ENCODE measurements around the gene DNMT3A.
A peak's percentile ranks its signal among the peaks of the same experiment; 100 is the strongest.

DNMT3A gene

GRCh38 chr2:25311865-25312575 lies 29.7 kb downstream of the DNMT3A start:
- Mint-ChIP-seq H3K4me1 (peaks cover 77% of the 10 kb centered on the region), H3K27me3 (no peaks in the 10 kb centered on the region), H3K36me3 (peaks cover 2% of the 10 kb centered on the region), H3K9me3 (no peaks in the 10 kb centered on the region), H3K27ac (peak overlapping the region; percentile 55), H3K4me3 (peak overlapping the region; percentile 86)

GRCh38 chr2:25310965-25311864 lies 30.5 kb downstream of the DNMT3A start:
- H3K27ac Mint-ChIP-seq = peak overlapping the region; percentile 80
- H3K9me3 Mint-ChIP-seq = no peaks in the 10 kb centered on the region
- no peaks in the 10 kb centered on the region for H3K27me3 Mint-ChIP-seq
- no peaks in the 10 kb centered on the region for H3K36me3 Mint-ChIP-seq
- peak overlapping the region; percentile 15 for H3K4me3 Mint-ChIP-seq
- peaks cover 77% of the 10 kb centered on the region for H3K4me1 Mint-ChIP-seq

DNA sequence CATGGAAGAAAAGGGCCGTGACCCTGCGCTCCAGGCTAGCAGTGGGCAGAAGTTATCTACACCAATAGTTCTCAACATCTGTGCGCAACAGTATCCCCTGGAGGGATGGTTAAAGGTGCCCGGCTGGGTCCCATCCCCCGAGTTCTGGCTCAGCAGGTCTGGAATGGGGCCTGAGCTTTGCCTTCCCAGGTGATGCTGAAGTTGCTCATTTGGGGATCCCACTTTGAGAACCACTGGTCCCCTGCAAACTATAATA lies 31.1 kb downstream of the DNMT3A start:
- H3K9me3 Mint-ChIP-seq = no peaks in the 10 kb centered on the region
- peaks cover 77% of the 10 kb centered on the region for H3K4me1 Mint-ChIP-seq
- no peaks in the 10 kb centered on the region for H3K36me3 Mint-ChIP-seq
- peak overlapping the region; percentile 80 for H3K27ac Mint-ChIP-seq
- H3K4me3 Mint-ChIP-seq = no peak overlapping the region
- no peaks in the 10 kb centered on the region for H3K27me3 Mint-ChIP-seq

DNA sequence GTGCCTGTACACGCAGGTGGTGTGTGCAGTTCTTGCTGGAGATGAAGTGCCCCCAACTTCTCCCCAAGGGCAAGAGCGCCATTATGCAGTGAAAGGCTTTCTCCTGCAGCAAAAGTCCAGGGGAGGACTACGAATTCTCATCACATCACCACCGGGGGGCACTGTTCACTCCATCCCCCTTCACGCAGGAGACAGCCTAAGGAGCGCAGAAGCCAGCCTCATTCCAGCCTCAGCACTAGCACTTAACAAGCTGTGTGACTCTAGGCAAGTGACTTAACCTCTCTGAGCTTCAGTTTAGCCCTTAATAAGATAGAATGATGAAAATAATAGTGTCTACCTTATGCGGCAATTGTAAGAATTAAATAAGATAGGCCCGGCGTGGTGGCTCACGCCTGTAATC lies 32.3 kb downstream of the DNMT3A start:
- no peaks in the 10 kb centered on the region for H3K36me3 Mint-ChIP-seq
- H3K27me3 Mint-ChIP-seq = no peaks in the 10 kb centered on the region
- no peaks in the 10 kb centered on the region for H3K9me3 Mint-ChIP-seq
- H3K4me1 Mint-ChIP-seq = peaks cover 80% of the 10 kb centered on the region
- no peak overlapping the region for H3K4me3 Mint-ChIP-seq
- H3K27ac Mint-ChIP-seq = peak overlapping the region; percentile 43

DNA sequence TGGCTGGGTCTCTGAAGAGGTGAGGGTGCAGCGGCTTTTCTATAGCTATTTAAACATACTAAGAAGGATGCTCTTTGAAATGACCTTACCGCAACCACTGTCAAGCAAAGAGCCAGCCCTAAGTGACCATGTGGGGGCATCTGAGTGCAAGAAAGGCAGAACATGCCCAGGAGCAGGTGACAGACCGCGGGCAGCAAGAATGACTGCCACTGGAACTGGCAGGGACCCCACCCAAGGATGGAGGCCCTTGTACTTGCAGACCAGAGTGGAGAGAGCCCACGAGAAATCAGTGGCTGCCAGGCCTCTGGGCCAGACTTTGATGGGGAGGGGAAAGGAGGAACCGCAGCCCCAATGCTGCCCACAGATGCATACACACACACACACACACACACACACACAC lies 33.1 kb downstream of the DNMT3A start:
- no peaks in the 10 kb centered on the region for H3K36me3 Mint-ChIP-seq
- no peaks in the 10 kb centered on the region for H3K27me3 Mint-ChIP-seq
- H3K27ac Mint-ChIP-seq = peak overlapping the region; percentile 46
- H3K9me3 Mint-ChIP-seq = no peaks in the 10 kb centered on the region
- H3K4me1 Mint-ChIP-seq = peaks cover 87% of the 10 kb centered on the region
- H3K4me3 Mint-ChIP-seq = no peak overlapping the region

- Mint-ChIP-seq H3K27ac (no peak overlapping the region), H3K27me3 (no peaks in the 10 kb centered on the region), H3K4me3 (no peak overlapping the region), H3K9me3 (no peaks in the 10 kb centered on the region), H3K36me3 (no peaks in the 10 kb centered on the region), H3K4me1 (peaks cover 83% of the 10 kb centered on the region)
Measured at GRCh38 chr2:25307949-25308557, 33.7 kb downstream of the DNMT3A start.

GRCh38 chr2:25306777-25307368 lies 34.9 kb downstream of the DNMT3A start:
- H3K27ac Mint-ChIP-seq = peak overlapping the region; percentile 69
- no peaks in the 10 kb centered on the region for H3K36me3 Mint-ChIP-seq
- H3K4me1 Mint-ChIP-seq = peaks cover 79% of the 10 kb centered on the region
- H3K4me3 Mint-ChIP-seq = no peak overlapping the region
- H3K9me3 Mint-ChIP-seq = no peaks in the 10 kb centered on the region
- no peaks in the 10 kb centered on the region for H3K27me3 Mint-ChIP-seq

DNA sequence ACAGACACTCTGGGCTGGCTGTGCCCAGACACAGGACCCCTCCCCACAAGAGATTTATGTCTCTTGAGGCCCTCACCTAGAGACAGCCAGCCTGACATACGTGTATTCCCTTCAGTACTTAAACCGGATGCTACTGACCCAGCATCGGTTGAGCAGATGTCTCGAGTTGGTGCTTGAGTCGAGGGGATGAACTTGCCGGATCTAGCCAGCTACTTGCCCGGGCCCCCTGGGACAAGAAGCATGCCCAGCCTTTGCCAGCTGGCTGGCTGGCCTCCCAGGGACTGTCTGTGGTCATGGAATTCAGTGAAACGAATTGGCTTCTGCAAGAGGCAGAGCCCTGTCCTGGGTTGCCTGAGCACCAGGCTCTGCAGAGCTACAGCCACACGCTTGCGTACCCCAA lies 36.0 kb downstream of the DNMT3A start:
- H3K27me3 Mint-ChIP-seq = no peaks in the 10 kb centered on the region
- H3K36me3 Mint-ChIP-seq = no peaks in the 10 kb centered on the region
- no peaks in the 10 kb centered on the region for H3K9me3 Mint-ChIP-seq
- H3K4me1 Mint-ChIP-seq = peaks cover 84% of the 10 kb centered on the region
- no peak overlapping the region for H3K4me3 Mint-ChIP-seq
- H3K27ac Mint-ChIP-seq = no peak overlapping the region

DNA sequence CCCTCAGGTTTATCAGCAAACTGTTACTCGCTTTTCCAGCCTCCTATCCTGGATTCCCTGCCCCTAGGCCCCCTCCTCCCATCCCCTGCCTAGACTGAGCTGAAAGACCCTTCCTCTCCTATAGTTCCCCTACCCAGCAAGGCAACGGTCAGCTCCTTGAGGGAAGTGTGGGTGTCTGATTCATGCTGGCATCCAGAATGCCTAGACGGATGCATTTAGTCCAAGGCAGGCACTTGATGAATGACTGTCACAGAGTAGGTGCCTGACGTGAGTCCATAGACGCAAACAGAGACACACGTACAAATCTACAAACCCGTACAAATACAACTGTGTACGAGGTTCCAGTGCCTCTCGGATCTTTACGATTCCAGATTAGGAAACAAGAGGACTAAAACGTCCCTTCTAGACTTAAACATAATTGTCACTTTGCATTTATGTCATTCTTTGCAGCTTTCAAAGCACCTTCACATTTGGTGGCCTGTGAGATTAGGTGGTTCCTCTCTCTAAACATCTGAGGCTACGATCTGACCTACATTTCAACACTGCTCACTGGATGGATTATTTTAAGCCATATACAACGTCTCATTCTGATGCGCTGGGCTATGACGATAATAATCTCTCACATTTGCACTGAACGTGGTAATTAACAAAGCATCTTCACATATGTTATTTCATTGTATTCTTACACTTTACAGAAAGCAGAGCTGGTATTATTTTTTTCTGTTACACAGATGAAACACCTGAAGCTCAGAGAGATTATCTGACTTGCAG lies 36.7 kb downstream of the DNMT3A start:
- peak overlapping the region; percentile 12 for H3K27ac Mint-ChIP-seq

GRCh38 chr2:25304321-25304720 lies 37.4 kb downstream of the DNMT3A start:
- Mint-ChIP-seq H3K36me3 (no peaks in the 10 kb centered on the region), H3K4me3 (no peak overlapping the region), H3K4me1 (peaks cover 74% of the 10 kb centered on the region), H3K27ac (peak overlapping the region; percentile 43), H3K27me3 (no peaks in the 10 kb centered on the region), H3K9me3 (no peaks in the 10 kb centered on the region)

More for the DNA sequence above, 36.7 kb downstream of the DNMT3A start:
- Mint-ChIP-seq H3K36me3 (no peaks in the 10 kb centered on the region), H3K4me3 (no peak overlapping the region), H3K27me3 (no peaks in the 10 kb centered on the region), H3K4me1 (peaks cover 81% of the 10 kb centered on the region), H3K9me3 (no peaks in the 10 kb centered on the region)

DNA sequence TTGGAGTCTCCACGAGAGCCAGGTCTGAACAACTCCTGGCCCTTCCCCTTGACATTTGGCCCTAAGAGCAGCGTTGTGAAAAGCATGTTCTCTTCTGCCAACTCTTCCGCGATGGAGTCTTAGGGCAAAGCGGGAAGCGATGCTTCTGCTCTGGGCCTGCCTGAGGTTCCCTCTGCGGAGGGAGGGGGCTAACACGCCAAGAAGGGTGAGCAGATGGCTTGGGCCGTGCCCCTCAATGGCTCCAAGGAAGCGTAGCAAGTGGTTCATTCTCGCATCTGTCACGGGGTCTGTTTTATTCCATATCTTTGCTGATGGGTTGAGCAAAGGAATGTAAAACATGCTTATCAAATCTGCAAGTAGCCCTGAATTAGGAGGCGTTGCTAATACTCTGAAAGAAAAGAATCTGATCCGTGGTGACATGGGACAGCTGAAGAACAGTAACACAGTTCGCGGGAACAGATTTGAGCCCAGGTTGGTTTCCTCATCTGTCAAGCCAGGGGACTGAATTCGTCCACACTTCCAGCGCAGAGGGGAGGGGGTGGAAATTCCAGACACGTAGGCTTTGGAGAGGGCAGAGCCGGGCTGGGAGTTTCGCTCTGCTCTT lies 38.0 kb downstream of the DNMT3A start:
- Mint-ChIP-seq H3K4me1 (peaks cover 68% of the 10 kb centered on the region), H3K36me3 (no peaks in the 10 kb centered on the region), H3K4me3 (no peak overlapping the region), H3K27ac (no peak overlapping the region), H3K9me3 (no peaks in the 10 kb centered on the region), H3K27me3 (no peaks in the 10 kb centered on the region)

DNA sequence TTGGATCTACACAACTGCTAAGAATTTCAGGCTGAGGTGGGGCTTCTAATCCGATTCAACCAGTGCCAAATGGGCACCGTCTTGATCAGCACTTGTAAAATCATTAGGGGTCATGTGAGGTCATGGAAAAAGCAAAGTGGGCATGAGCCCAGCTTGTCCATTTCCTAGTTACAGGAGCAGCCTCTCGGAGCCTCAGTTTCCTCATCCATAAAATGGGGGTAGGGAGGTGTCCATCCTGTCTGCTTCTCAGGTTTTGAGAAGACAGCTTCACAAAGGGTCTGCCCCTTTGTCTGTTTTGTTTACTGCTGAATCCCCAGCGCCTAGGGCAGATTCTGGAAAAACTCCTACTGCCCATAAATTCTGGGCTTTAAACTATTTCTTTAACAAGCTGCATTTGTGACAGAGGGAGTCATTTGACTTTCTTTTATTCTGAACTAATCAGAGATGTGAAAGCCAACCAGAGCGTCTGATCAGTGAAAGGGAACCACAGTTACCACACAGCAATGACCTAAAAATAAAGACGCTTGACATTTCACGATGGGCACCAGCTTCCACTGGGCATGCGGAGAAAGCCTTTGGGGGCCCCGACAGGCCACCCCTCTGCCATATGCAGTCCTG lies 38.9 kb downstream of the DNMT3A start:
- Mint-ChIP-seq H3K4me3 (no peak overlapping the region), H3K36me3 (peaks cover 1% of the 10 kb centered on the region), H3K27ac (no peak overlapping the region), H3K27me3 (no peaks in the 10 kb centered on the region), H3K4me1 (peaks cover 59% of the 10 kb centered on the region), H3K9me3 (no peaks in the 10 kb centered on the region)

DNA sequence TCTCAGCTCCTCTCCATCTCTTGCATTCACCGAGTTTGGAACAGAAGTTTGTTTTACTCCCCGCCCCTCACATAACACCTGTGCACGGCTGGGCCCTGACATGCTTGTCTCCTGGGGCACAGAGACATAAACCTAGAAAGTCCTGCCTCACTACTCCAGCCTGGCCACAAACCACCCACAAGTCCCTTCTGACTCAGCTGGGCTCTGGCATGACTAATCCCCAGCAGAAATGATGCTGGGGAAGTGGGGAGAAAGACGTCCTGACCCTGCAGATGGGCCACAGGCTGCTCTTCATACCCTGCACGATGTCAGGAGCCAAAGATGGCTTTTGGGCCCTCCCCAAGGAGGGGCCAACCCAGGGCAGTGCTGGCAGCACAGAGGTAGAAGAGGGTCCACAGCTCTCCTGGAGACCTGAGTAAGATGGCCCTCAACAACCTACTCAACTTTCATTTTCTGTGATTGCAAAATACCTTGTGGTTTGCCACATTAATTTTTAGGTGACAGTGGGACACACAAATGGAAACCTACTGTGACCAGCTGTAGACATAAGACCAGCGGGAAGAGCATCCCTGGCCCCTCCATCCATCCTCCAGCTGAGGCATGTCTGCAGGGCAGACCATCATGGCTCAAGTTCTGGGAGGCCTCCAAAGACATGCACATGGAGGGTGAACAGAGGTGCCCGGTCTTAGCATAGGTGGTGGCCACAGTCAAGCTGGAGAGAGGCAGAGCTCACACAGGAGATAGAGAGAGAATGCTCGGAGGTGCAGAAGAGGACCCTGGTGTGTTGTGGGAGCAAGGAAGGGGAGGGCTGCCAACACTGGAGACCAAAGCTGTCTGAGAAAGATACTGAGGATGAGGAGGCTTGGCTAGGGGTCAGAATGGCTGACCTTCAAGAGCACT lies 40.0 kb downstream of the DNMT3A start:
- Mint-ChIP-seq H3K27me3 (no peaks in the 10 kb centered on the region), H3K4me1 (peaks cover 49% of the 10 kb centered on the region), H3K9me3 (no peaks in the 10 kb centered on the region), H3K36me3 (peaks cover 1% of the 10 kb centered on the region), H3K27ac (peak overlapping the region; percentile 69), H3K4me3 (peak overlapping the region; percentile 16)

- no peaks in the 10 kb centered on the region for H3K27me3 Mint-ChIP-seq
- H3K27ac Mint-ChIP-seq = no peak overlapping the region
- peaks cover 49% of the 10 kb centered on the region for H3K4me1 Mint-ChIP-seq
- H3K36me3 Mint-ChIP-seq = peaks cover 1% of the 10 kb centered on the region
- no peak overlapping the region for H3K4me3 Mint-ChIP-seq
- H3K9me3 Mint-ChIP-seq = no peaks in the 10 kb centered on the region
Measured at GRCh38 chr2:25300001-25300400, 41.7 kb downstream of the DNMT3A start.
